MM.1S (cell line): ENCODE results near the gene TFDP1.

Experiments used
- DNase-seq: peaks from one replicate; pipeline ENCODE4 v3.0.0-alpha.2; 2015
- H2AFZ ChIP-seq: fragments of 300-600 bp; sonication (generic); 2 replicates; pipeline ENCODE4 v1.6.0; 2016; ENCODE audit warnings: antibody characterized with exemption, low read length
- H3F3A ChIP-seq: fragments of 300-600 bp; sonication (generic); 2 replicates; pipeline ENCODE4 v1.6.1; 2016; ENCODE audit warnings: mild to moderate bottlenecking, antibody characterized with exemption, low read length, moderate library complexity, mixed read lengths; ENCODE audit not compliant: insufficient read depth
- H3K27ac ChIP-seq: fragments of 300-600 bp; sonication (generic); 2 replicates; pipeline ENCODE4 v1.5.1; 2016; ENCODE audit warnings: mild to moderate bottlenecking, low read length
- H3K27me3 ChIP-seq: fragments of 300-600 bp; sonication (generic); replicated peaks from 2 replicates; pipeline ENCODE4 v1.6.0; 2016; ENCODE audit warnings: low read length; ENCODE audit not compliant: insufficient read depth
- H3K36me3 ChIP-seq: fragments of 300-600 bp; sonication (generic); replicated peaks from 2 replicates; pipeline ENCODE4 v1.6.1; 2016; ENCODE audit warnings: mild to moderate bottlenecking, low read length, mixed read lengths; ENCODE audit not compliant: insufficient read depth
- H3K4me1 ChIP-seq: fragments of 300-600 bp; sonication (generic); 2 replicates; pipeline ENCODE4 v1.6.1; 2016; ENCODE audit warnings: low read length, mixed read lengths
- H3K4me2 ChIP-seq: fragments of 300-600 bp; sonication (generic); 2 replicates; pipeline ENCODE4 v1.6.0; 2016; ENCODE audit warnings: low read depth, low read length
- H3K4me3 ChIP-seq: fragments of 300-600 bp; sonication (generic); 2 replicates; pipeline ENCODE4 v1.5.1; 2016; ENCODE audit warnings: low read length, mixed read lengths
- H3K79me2 ChIP-seq: fragments of 300-600 bp; sonication (generic); 2 replicates; pipeline ENCODE4 v1.6.1; 2016; ENCODE audit warnings: mixed run types, low read length, mixed read lengths
- H3K9ac ChIP-seq: fragments of 300-600 bp; sonication (generic); 2 replicates; pipeline ENCODE4 v1.6.1; 2016; ENCODE audit warnings: low read length, mixed read lengths
- H3K9me2 ChIP-seq: fragments of 300-600 bp; sonication (generic); replicated peaks from 2 replicates; pipeline ENCODE4 v1.6.1; 2016; ENCODE audit warnings: mild to moderate bottlenecking, low read length, mixed read lengths; ENCODE audit not compliant: insufficient read depth
- H3K9me3 ChIP-seq: fragments of 300-600 bp; sonication (generic); replicated peaks from 2 replicates; pipeline ENCODE4 v1.6.1; 2016; ENCODE audit warnings: mild to moderate bottlenecking, low read length, mixed read lengths; ENCODE audit not compliant: insufficient read depth
- H4K20me1 ChIP-seq: fragments of 300-600 bp; sonication (generic); 2 replicates; pipeline ENCODE4 v1.6.1; 2016; ENCODE audit warnings: mild to moderate bottlenecking, low read length, moderate library complexity, mixed read lengths; ENCODE audit not compliant: insufficient read depth
- EZH2 ChIP-seq: fragments of 300-600 bp; sonication (generic); optimal IDR thresholded peaks from 2 replicates; pipeline ENCODE3; 2017; ENCODE audit warnings: low read depth, mild to moderate bottlenecking, antibody characterized with exemption, low read length, mixed read lengths
- EZH2phosphoT487 ChIP-seq: fragments of 300-600 bp; sonication (generic); IDR thresholded peaks from 2 replicates; pipeline ENCODE4 v1.6.1; 2018; ENCODE audit warnings: antibody characterized with exemption, low read length
- TF ChIP-seq, protein P1 (sequence below): fragments of 300-600 bp; sonication (generic); IDR thresholded peaks from 2 replicates; pipeline ENCODE4 v1.5.1; 2016; ENCODE audit warnings: antibody characterized with exemption, low read length, mixed read lengths

TFDP1 gene

DNA sequence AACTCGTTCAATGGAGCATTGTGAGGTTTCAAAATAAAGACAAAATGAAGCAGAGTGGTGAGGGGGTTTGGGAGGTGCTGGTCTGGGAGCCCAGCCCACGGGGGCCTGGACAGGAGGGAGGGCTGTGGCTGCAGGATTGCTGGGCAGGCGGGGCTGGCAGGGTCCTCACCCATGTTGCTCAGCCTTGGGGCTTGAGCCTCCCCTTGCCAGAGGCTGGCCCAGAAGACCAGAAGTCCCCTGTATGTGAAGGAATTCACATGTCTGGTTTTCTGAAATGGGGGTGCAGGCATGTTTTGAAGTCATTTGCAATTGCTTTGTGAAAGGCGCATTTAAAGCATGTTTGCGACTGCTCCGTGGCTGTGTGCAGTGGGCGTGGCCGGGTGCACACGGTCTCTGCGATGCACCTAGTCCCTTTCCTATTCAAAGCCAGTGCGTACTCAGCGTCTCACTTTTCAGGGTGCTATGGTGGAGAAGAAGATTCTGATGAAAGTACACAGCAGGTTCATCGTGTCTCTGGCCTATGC is 84.7 kb downstream of the TFDP1 start:
- TF ChIP-seq, protein P1, sequence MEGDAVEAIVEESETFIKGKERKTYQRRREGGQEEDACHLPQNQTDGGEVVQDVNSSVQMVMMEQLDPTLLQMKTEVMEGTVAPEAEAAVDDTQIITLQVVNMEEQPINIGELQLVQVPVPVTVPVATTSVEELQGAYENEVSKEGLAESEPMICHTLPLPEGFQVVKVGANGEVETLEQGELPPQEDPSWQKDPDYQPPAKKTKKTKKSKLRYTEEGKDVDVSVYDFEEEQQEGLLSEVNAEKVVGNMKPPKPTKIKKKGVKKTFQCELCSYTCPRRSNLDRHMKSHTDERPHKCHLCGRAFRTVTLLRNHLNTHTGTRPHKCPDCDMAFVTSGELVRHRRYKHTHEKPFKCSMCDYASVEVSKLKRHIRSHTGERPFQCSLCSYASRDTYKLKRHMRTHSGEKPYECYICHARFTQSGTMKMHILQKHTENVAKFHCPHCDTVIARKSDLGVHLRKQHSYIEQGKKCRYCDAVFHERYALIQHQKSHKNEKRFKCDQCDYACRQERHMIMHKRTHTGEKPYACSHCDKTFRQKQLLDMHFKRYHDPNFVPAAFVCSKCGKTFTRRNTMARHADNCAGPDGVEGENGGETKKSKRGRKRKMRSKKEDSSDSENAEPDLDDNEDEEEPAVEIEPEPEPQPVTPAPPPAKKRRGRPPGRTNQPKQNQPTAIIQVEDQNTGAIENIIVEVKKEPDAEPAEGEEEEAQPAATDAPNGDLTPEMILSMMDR = no peak
- TF ChIP-seq EZH2phosphoT487 = no peak
- TF ChIP-seq EZH2 = no peak
- Histone ChIP-seq H3K36me3 (no peaks in the 10 kb centered on the region), H3K27me3 (peaks cover 23% of the 10 kb centered on the region), H2AFZ (no peak overlapping the region), H3K4me2 (no peak overlapping the region), H3K4me3 (no peak overlapping the region), H3K79me2 (no peaks in the 10 kb centered on the region), H3K4me1 (no peaks in the 10 kb centered on the region), H3K9ac (no peak overlapping the region), H3F3A (peaks cover 7% of the 10 kb centered on the region; the same call in 1 of the 2 replicates), H3K9me2 (no peaks in the 10 kb centered on the region), H3K9me3 (no peaks in the 10 kb centered on the region), H4K20me1 (no peaks in the 10 kb centered on the region), H3K27ac (no peak overlapping the region)
- no peak for DNase-seq

DNA sequence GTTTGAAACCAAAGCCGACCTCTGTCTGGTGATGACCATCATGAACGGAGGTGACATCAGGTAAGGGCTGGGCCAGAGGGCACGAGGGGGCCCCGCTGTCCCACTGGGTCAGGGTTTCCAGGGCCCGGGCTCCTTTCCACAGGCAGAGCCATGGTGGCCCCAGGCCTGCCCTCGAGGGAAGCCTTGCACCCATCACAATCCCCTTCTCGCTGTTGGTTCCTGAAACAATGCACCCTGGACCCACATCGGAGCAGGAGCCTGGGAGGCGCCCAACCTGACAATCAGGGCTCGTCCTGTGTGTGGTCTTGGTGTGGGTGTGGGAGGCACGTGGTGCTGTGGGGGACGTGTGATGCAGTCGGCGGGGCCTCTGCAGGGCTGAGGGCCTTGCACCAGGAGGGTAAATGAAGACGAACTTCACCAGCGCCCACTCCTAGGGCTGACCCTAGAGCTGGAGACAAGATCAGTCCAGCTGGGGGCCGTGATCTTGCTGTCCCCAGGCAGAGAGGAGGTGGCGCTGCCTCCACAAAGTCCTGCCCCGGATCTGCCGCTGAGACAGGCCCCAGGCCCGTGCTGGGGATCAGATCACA is 85.3 kb downstream of the TFDP1 start:
- Histone ChIP-seq H3K27ac (no peak overlapping the region), H3K27me3 (peaks cover 23% of the 10 kb centered on the region), H3K36me3 (no peaks in the 10 kb centered on the region), H3K79me2 (no peaks in the 10 kb centered on the region), H3F3A (peaks cover 7% of the 10 kb centered on the region; the same call in 1 of the 2 replicates), H3K4me3 (no peak overlapping the region), H3K9me3 (no peaks in the 10 kb centered on the region), H3K4me2 (no peak overlapping the region), H3K4me1 (no peaks in the 10 kb centered on the region), H4K20me1 (no peaks in the 10 kb centered on the region), H3K9ac (no peak overlapping the region), H3K9me2 (no peaks in the 10 kb centered on the region), H2AFZ (no peak overlapping the region)
- TF ChIP-seq EZH2 = no peak
- TF ChIP-seq, protein P1 = no peak
- no peak for TF ChIP-seq EZH2phosphoT487
- no peak for DNase-seq

DNA sequence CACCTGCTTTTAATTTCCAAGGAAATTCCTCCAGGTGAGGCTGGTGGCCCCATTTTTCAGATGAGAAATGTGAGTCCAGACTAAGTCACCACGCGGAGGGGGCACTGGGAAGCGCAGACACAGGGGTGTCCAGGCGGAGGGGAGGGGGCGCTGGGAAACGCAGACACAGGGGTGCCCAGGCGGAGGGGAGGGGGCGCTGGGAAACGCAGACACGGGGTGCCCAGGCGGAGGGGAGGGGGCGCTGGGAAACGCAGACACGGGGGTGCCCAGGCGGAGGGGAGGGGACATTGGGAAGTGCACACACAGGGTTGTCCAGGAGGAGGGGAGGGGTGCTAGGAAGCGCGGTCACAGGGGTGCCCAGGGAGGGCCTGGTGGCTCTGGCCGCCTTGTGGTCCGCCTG is 86.0 kb downstream of the TFDP1 start:
- Histone ChIP-seq H3K9me3 (no peaks in the 10 kb centered on the region), H3K27me3 (peaks cover 23% of the 10 kb centered on the region), H3K79me2 (no peaks in the 10 kb centered on the region), H3K9me2 (no peaks in the 10 kb centered on the region), H3K4me3 (no peak overlapping the region), H3K4me2 (no peak overlapping the region), H3K4me1 (no peaks in the 10 kb centered on the region), H2AFZ (no peak overlapping the region), H3F3A (peaks cover 2% of the 10 kb centered on the region; the same call in 1 of the 2 replicates), H3K9ac (no peak overlapping the region), H3K27ac (no peak overlapping the region), H4K20me1 (no peaks in the 10 kb centered on the region), H3K36me3 (no peaks in the 10 kb centered on the region)
- TF ChIP-seq, protein P1 = no peak
- TF ChIP-seq EZH2 (no peak), EZH2phosphoT487 (no peak)
- no peak for DNase-seq
